K562 (cell line): ENCODE results near the gene OXTR. TPM values are rescaled to one million over a fixed set of nuclear protein-coding genes. Genes with fewer than 3 reads are reported as not detected.

Experiments used
- ATAC-seq: fragments of 200-7000 bp; cut with Tn5 transposase; 3 replicates; pipeline ENCODE4 v1.9.1; 2020; ENCODE audit warnings: moderate library complexity
- BruUV-seq: library from RNA; stranded (reverse); fragments of 400-500 nt; replicated peaks from 2 replicates; lab custom pipeline; 2021; lab: Mats Ljungman, UMichigan
- CTCF ChIA-PET: fragments of 300-600 bp; formaldehyde crosslinking; extraction: SDS; loops from one replicate; lab custom pipeline; 2021; ENCODE audit warnings: low intra/inter-chr PET ratio; lab: Yijun Ruan, JAX
- POLR2A ChIA-PET: fragments of 300-600, 350-650 bp; sonication (Branson Sonifier 250); formaldehyde crosslinking; extraction: SDS; loops from one replicate; lab custom pipeline; 2021; ENCODE audit warnings: antibody characterized with exemption, inconsistent platforms; lab: Yijun Ruan, JAX
- DNase-seq, 4 experiments: peaks; one replicate each; pipeline versions ENCODE4 v3.0.0 to v3.0.0-alpha.2; 2011 to 2018; ENCODE audit warnings: low spot score in 3 of 4, mixed read lengths in 3 of 4; ENCODE audit errors: extremely low read depth in 1 of 4
- FAIRE-seq: peaks from 2 replicates; lab custom pipeline; 2011; peaks lifted over from hg19 to GRCh38; lab: Jason Lieb, UNC
- H2AFZ ChIP-seq: 2 replicates; pipeline ENCODE4 v1.6.0; 2011; ENCODE audit warnings: low read depth, low read length, control low read depth, inconsistent platforms
- H3K27ac ChIP-seq: fragments of 200-600 bp; 3 replicates; pipeline ENCODE4 v1.8.0; 2011; ENCODE audit warnings: low read depth, mild to moderate bottlenecking, control low read depth, inconsistent platforms, low read length, moderate library complexity, mixed read lengths; ENCODE audit errors: extremely low read depth
- H3K27me3 ChIP-seq, 2 experiments: fragments of 300-600 bp in 1 of 2; 2 replicates in 1 of 2; 3 replicates in 1 of 2; pipeline versions ENCODE4 v1.6.0 to v1.8.0; 2011; ENCODE audit warnings: inconsistent platforms in 2 of 2, low read length in 2 of 2, mild to moderate bottlenecking in 1 of 2, mixed read lengths in 1 of 2, moderate library complexity in 1 of 2; ENCODE audit not compliant: control insufficient read depth in 2 of 2, insufficient read depth in 2 of 2
- H3K36me3 ChIP-seq: fragments of 300-600 bp; 3 replicates; pipeline ENCODE4 v1.8.0; 2011; ENCODE audit warnings: mild to moderate bottlenecking, low read length, inconsistent platforms; ENCODE audit not compliant: control insufficient read depth, insufficient read depth
- H3K4me1 ChIP-seq, 2 experiments: fragments of 200-600 bp in 1 of 2; replicated peaks in 1 of 2; 2 replicates in 1 of 2; 3 replicates in 1 of 2; pipeline versions ENCODE4 v1.5.1 to v1.8.0; 2011; ENCODE audit warnings: inconsistent platforms in 2 of 2, low read length in 2 of 2, mild to moderate bottlenecking in 1 of 2, mixed read lengths in 1 of 2, moderate library complexity in 1 of 2; ENCODE audit not compliant: control insufficient read depth in 2 of 2, insufficient read depth in 2 of 2
- H3K4me2 ChIP-seq: 2 replicates; pipeline ENCODE4 v1.6.1; 2011; ENCODE audit warnings: low read length, control low read depth, inconsistent platforms, mixed read lengths; ENCODE audit not compliant: insufficient read depth
- H3K4me3 ChIP-seq: fragments of 200-600 bp; sonication (generic), shearing (Covaris generic); 2 replicates; pipeline ENCODE4 v1.5.1; 2016; ENCODE audit warnings: control low read depth, inconsistent platforms
- H3K79me2 ChIP-seq: fragments of 200-600 bp; 3 replicates; pipeline ENCODE4 v1.8.0; 2011; ENCODE audit warnings: low read length, inconsistent platforms; ENCODE audit not compliant: control insufficient read depth, insufficient read depth
- H3K9ac ChIP-seq, 2 experiments: 2 replicates each; pipeline versions ENCODE4 v1.6.0 to v1.6.1; 2011; ENCODE audit warnings: low read depth in 2 of 2, low read length in 2 of 2, control low read depth in 1 of 2, inconsistent platforms in 1 of 2, mild to moderate bottlenecking in 1 of 2, mixed read lengths in 1 of 2; ENCODE audit not compliant: insufficient read depth in 1 of 2
- H3K9me1 ChIP-seq: one replicate; pipeline ENCODE4 v1.6.0; 2011; ENCODE audit warnings: inconsistent platforms, mild to moderate bottlenecking, low read length, moderate library complexity; ENCODE audit not compliant: control insufficient read depth, insufficient read depth
- H3K9me3 ChIP-seq: replicated peaks from 2 replicates; pipeline ENCODE4 v1.5.1; 2011; ENCODE audit warnings: low read depth, low read length, inconsistent platforms; ENCODE audit not compliant: control insufficient read depth, insufficient read depth
- H4K20me1 ChIP-seq: replicated peaks from 2 replicates; pipeline ENCODE4 v1.6.1; 2011; ENCODE audit warnings: low read length, inconsistent platforms, mixed read lengths; ENCODE audit not compliant: control insufficient read depth, insufficient read depth
- GMEB1 ChIP-seq: fragments of 250-450 bp; sonication (Bioruptor Pico); IDR thresholded peaks from 2 replicates; pipeline ENCODE4 v1.4.0; 2020; ENCODE audit warnings: mild to moderate bottlenecking
- MEIS2 ChIP-seq: fragments of 450-650 bp; IDR thresholded peaks from 2 replicates; pipeline ENCODE4 v1.6.1; 2014; ENCODE audit warnings: mild to moderate bottlenecking; ENCODE audit not compliant: partially characterized antibody
- PURB ChIP-seq: sonication (generic); formaldehyde crosslinking; IDR thresholded peaks from 2 replicates; pipeline ENCODE4 v1.9.0; 2021; ENCODE audit warnings: low read depth, mild to moderate bottlenecking, missing genetic modification reagents
- SRSF7 ChIP-seq: fragments of 200-400 bp; formaldehyde crosslinking; optimal IDR thresholded peaks from 2 replicates; pipeline ENCODE3; 2017; ENCODE audit warnings: mild to moderate bottlenecking, low read depth, low read length
- WGBS: fragments of 100-300 bp; shearing (Covaris generic); methylation state at CpG from one replicate; pipeline ENCODE4 v1.1.6; 2016; ENCODE audit warnings: low coverage, mixed read lengths; ENCODE audit not compliant: insufficient coverage; ENCODE audit errors: missing lambda C conversion rate; 5-methylcytosine and 5-hydroxymethylcytosine counted together
- in situ Hi-C: fragments of 300-500 bp; cut with MboI; formaldehyde crosslinking; loops from 4 replicates; pipeline ENCODE4 v1.15.0; 2018; ENCODE audit warnings: inconsistent platforms, mixed read lengths
- intact Hi-C: fragments of 100-400 bp; cut with micrococcal nuclease; formaldehyde crosslinking; loops from 2 replicates; pipeline ENCODE4 v1.14.2; 2022
- polyA plus RNA-seq, 8 experiments: library from polyadenylated mRNA; depleted of rRNA in 4 of 8; stranded (reverse) in 5 of 8; unstranded in 3 of 8; fragments of >200 nt; fragmentation: Nextera tagmentation in 2 of 8; fragmentation: Illumina TruSeq in 1 of 8; extraction: Ambion mirVana in 2 of 8; extraction: Trizol in 1 of 8; gene quantifications; 2 replicates each; pipeline versions ENCODE4 v1.2.1 to v1.2.3, GENCODE V29; 2011 to 2014; ENCODE audit warnings: inconsistent platforms in 1 of 8, missing spikeins in 1 of 8
- total RNA-seq, 7 experiments: library from RNA; depleted of rRNA in 6 of 7; stranded (reverse); fragments of >200 nt in 6 of 7; fragmentation: Illumina TruSeq in 2 of 7; extraction: Trizol in 2 of 7; gene quantifications; 2 replicates each; pipeline versions ENCODE4 v1.2.1 to v1.2.3, GENCODE V29; 2011 to 2021; ENCODE audit warnings: low replicate concordance in 1 of 7
- TF ChIP-seq, protein P1 (sequence below): fragments of 250-450 bp; sonication (Bioruptor Pico); IDR thresholded peaks from 2 replicates; pipeline ENCODE4 v1.5.0; 2020; ENCODE audit warnings: mild to moderate bottlenecking

OXTR gene
- total and polyA plus RNA-seq, 9 of the 15 experiments (the other 6 are each of a cell fraction or from before 2014, with no cell fraction given) = 0.14 to 1.3 (median 0.80) TPM

- FAIRE-seq (no peak), DNase-seq (no peak), ATAC-seq (no peak)
- Histone ChIP-seq H3K4me3 (no peak overlapping the region), H3K27ac (no peak overlapping the region), H3K79me2 (no peaks in the 10 kb centered on the region), H3K9ac (no peak overlapping the region), H2AFZ (no peak overlapping the region), H4K20me1 (no peaks in the 10 kb centered on the region), H3K9me3 (no peaks in the 10 kb centered on the region), H3K4me1 (peaks cover 0 to 12% of the 10 kb centered on the region in 2 experiments; a peak in 2 of 5 replicates), H3K36me3 (no peaks in the 10 kb centered on the region), H3K4me2 (no peak overlapping the region), H3K27me3 (peaks cover 8 to 34% of the 10 kb centered on the region in 2 experiments), H3K9me1 (no peaks in the 10 kb centered on the region)
- intact Hi-C loops (loop anchor here (5.0 kb wide), 3 partner anchors 104 to 301 kb away; partner anchors contain the start of gene RAD18), in situ Hi-C loops (no loop called here)
- 2% methylated on average over 2 of the region's 2 CpGs for WGBS
- POLR2A ChIA-PET = no interaction called here
- TF ChIP-seq, protein P1, sequence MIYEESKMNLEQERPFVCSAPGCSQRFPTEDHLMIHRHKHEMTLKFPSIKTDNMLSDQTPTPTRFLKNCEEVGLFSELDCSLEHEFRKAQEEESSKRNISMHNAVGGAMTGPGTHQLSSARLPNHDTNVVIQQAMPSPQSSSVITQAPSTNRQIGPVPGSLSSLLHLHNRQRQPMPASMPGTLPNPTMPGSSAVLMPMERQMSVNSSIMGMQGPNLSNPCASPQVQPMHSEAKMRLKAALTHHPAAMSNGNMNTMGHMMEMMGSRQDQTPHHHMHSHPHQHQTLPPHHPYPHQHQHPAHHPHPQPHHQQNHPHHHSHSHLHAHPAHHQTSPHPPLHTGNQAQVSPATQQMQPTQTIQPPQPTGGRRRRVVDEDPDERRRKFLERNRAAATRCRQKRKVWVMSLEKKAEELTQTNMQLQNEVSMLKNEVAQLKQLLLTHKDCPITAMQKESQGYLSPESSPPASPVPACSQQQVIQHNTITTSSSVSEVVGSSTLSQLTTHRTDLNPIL (CRISPR knock-in tag) = no peak
- TF ChIP-seq MEIS2 (no peak), SRSF7 (no peak), GMEB1 (CRISPR knock-in tag) (no peak), PURB (CRISPR knock-in tag) (no peak)
- no TSS peak for BruUV-seq
- CTCF ChIA-PET = no interaction called here
Observed at GRCh38 chr3:8766148-8766547, 3.3 kb downstream of the OXTR start.
